Measurements from ENCODE around the gene NEURL1. TPM values are rescaled to one million over a fixed set of nuclear protein-coding genes. Genes with fewer than 3 reads are reported as not detected.

NEURL1 gene
- polyA plus RNA-seq, 3 donors = 3.0 to 17.2 (median 3.3) TPM

- peak overlapping the region; percentile 95 for H2AFZ ChIP-seq (ENCODE audit: insufficient read depth, low read depth, low read length, poor library complexity, severe bottlenecking)
- H3K27me3 ChIP-seq (ENCODE audit: control insufficient read depth in 2 of 2, insufficient read depth in 2 of 2, low read length in 2 of 2) = no peaks in the 10 kb centered on the region
- H3K4me3 Mint-ChIP-seq = peak overlapping the region; percentile 93 to 98
- no peaks in the 10 kb centered on the region for H3K9me3 ChIP-seq (replicated peaks in 1 of 2; ENCODE audit: control insufficient read depth in 1 of 2, insufficient read depth in 1 of 2, low read length in 2 of 2)
- peak overlapping the region in 1 of 2 donors; percentile 77 for H3K27ac ChIP-seq (ENCODE audit: low read depth in 1 of 2, low read length in 2 of 2)
- peak overlapping the region in 5 of 7 donors; percentile 23 to 91 (median 82) for H3K27ac Mint-ChIP-seq
- intact Hi-C loops (cut with micrococcal nuclease) = loop anchor here in 1 of 2 donors (5.0 kb wide), 1 partner anchor 35 kb away; no protein-coding TSS in a partner anchor
- peak overlapping the region; percentile 93 for H3K4me2 ChIP-seq (replicated peaks; ENCODE audit: extremely low read depth, low read length, poor library complexity, severe bottlenecking)
- peak overlapping the region; percentile 72 for H3K9ac ChIP-seq (ENCODE audit: insufficient read depth, low read length, poor library complexity, severe bottlenecking)
- H4K20me1 ChIP-seq (ENCODE audit: insufficient read depth, low read length) = peaks cover 32% of the 10 kb centered on the region
- peaks cover 23 to 32% of the 10 kb centered on the region in 2 donors for H3K36me3 ChIP-seq (replicated peaks in 1 of 2; ENCODE audit: control insufficient read depth in 1 of 2, insufficient read depth in 2 of 2, low read length in 2 of 2)
- no peak for TF ChIP-seq CTCF (IDR thresholded peaks at IDR 0.05)
- peak overlapping the region; percentile 73 to 96 (median 94) for H3K4me3 ChIP-seq (replicated peaks in 1 of 3; ENCODE audit: low read depth in 2 of 3, low read length in 3 of 3)
- 38% methylated on average over 23 of the region's 27 CpGs for WGBS (ENCODE audit: insufficient coverage)
- peaks cover 43% of the 10 kb centered on the region for H3K79me2 ChIP-seq (ENCODE audit: insufficient read depth, low read length)
- no peaks in the 10 kb centered on the region for H3K9me3 Mint-ChIP-seq
- DNase-seq = no peak
- H3K36me3 Mint-ChIP-seq = peaks cover 27 to 34% of the 10 kb centered on the region in 2 donors
- H3K4me1 Mint-ChIP-seq = peaks cover 58% of the 10 kb centered on the region
- peaks cover 1 to 7% (median 6%) of the 10 kb centered on the region in 3 donors for H3K27me3 Mint-ChIP-seq (ENCODE audit: low read depth in 3 of 3)
- H3K4me1 ChIP-seq (ENCODE audit: control insufficient read depth in 1 of 2, insufficient read depth in 2 of 2, low read length in 2 of 2) = peaks cover 43 to 57% of the 10 kb centered on the region in 2 donors
Measured at GRCh38 chr10:103452506-103453230, 40.8 kb upstream of the NEURL1 start.

GRCh38 chr10:103454026-103454425 is 39.5 kb upstream of the NEURL1 start:
- DNase-seq = no peak
- H3K9me3 Mint-ChIP-seq = no peaks in the 10 kb centered on the region
- no peak for TF ChIP-seq CTCF (IDR thresholded peaks at IDR 0.05)
- Histone ChIP-seq H3K4me2 (replicated peaks; ENCODE audit: extremely low read depth, low read length, poor library complexity, severe bottlenecking) (no peak overlapping the region), H3K4me1 (ENCODE audit: control insufficient read depth in 1 of 2, insufficient read depth in 2 of 2, low read length in 2 of 2) (peaks cover 43 to 53% of the 10 kb centered on the region in 2 donors), H2AFZ (ENCODE audit: insufficient read depth, low read depth, low read length, poor library complexity, severe bottlenecking) (peak overlapping the region; percentile 5), H3K27me3 (ENCODE audit: control insufficient read depth in 2 of 2, insufficient read depth in 2 of 2, low read length in 2 of 2) (no peaks in the 10 kb centered on the region), H3K9me3 (replicated peaks in 1 of 2; ENCODE audit: control insufficient read depth in 1 of 2, insufficient read depth in 1 of 2, low read length in 2 of 2) (no peaks in the 10 kb centered on the region), H3K79me2 (ENCODE audit: insufficient read depth, low read length) (peaks cover 32% of the 10 kb centered on the region), H3K27ac (ENCODE audit: low read depth in 1 of 2, low read length in 2 of 2) (no peak overlapping the region), H3K4me3 (replicated peaks in 1 of 3; ENCODE audit: low read depth in 2 of 3, low read length in 3 of 3) (no peak overlapping the region), H3K36me3 (replicated peaks in 1 of 2; ENCODE audit: control insufficient read depth in 1 of 2, insufficient read depth in 2 of 2, low read length in 2 of 2) (peaks cover 13 to 19% of the 10 kb centered on the region in 2 donors), H4K20me1 (ENCODE audit: insufficient read depth, low read length) (peaks cover 18% of the 10 kb centered on the region), H3K9ac (ENCODE audit: insufficient read depth, low read length, poor library complexity, severe bottlenecking) (no peak overlapping the region)
- H3K27me3 Mint-ChIP-seq (ENCODE audit: low read depth in 3 of 3) = peaks cover 1 to 7% (median 6%) of the 10 kb centered on the region in 3 donors
- H3K4me3 Mint-ChIP-seq = no peak overlapping the region
- no CpG with 5 or more reads among the region's 4 CpGs for WGBS (ENCODE audit: insufficient coverage)
- peaks cover 49% of the 10 kb centered on the region for H3K4me1 Mint-ChIP-seq
- H3K36me3 Mint-ChIP-seq = peaks cover 16 to 20% of the 10 kb centered on the region in 2 donors
- intact Hi-C loops (cut with micrococcal nuclease) = loop anchor here in 1 of 2 donors (5.0 kb wide), 1 partner anchor 33 kb away; no protein-coding TSS in a partner anchor
- H3K27ac Mint-ChIP-seq = no peak overlapping the region
